Activated T-cell treated with anti-CD3 and anti-CD28 coated beads, Interleukin-2, amount 50 U/mL, for 4 hours (primary cell): Measurements from ENCODE around the gene KLHL5. TPM values are rescaled to one million over a fixed set of nuclear protein-coding genes. Genes with fewer than 3 reads are reported as not detected.
"Not testable (repeated sequence)": the region's sequence is repeated elsewhere in the genome, so short reads cannot be mapped to it uniquely, and the experiment has no call there.

Source experiments
- ATAC-seq, 2 donors: fragments of 200-7000 bp; cut with Tn5 transposase; one replicate each; pipeline ENCODE4 v1.10.0; 2021
- DNase-seq: peaks from one replicate; pipeline ENCODE4 v3.0.0-alpha.2; 2020
- H3K27me3 Mint-ChIP-seq: one replicate; pipeline ENCODE4 v1.8.0; 2021; ENCODE audit warnings: low read depth, mixed read lengths
- H3K36me3 Mint-ChIP-seq: one replicate; pipeline ENCODE4 v1.8.0; 2022; ENCODE audit warnings: mixed read lengths; ENCODE audit not compliant: insufficient read depth
- H3K4me1 Mint-ChIP-seq: one replicate; pipeline ENCODE4 v1.8.0; 2021; ENCODE audit warnings: low read depth, mixed read lengths
- H3K4me3 Mint-ChIP-seq: one replicate; pipeline ENCODE4 v1.8.0; 2021; ENCODE audit warnings: mild to moderate bottlenecking, moderate library complexity, mixed read lengths
- H3K9me3 Mint-ChIP-seq: one replicate; pipeline ENCODE4 v1.8.0; 2021; ENCODE audit warnings: mixed read lengths
- total RNA-seq, 3 donors: library from RNA; stranded (reverse); gene quantifications; one replicate each; pipeline ENCODE4 v1.2.1, GENCODE V29; 2021

Gene KLHL5
- total RNA-seq, 3 donors from 2014 or later = 8.9 to 12.7 (median 11.3) TPM

GRCh38 chr4:39138227-39138626 lies 76.2 kb downstream of the KLHL5 start:
- not testable (repeated sequence) for H3K4me3 Mint-ChIP-seq, DNase-seq, ATAC-seq, H3K36me3 Mint-ChIP-seq, H3K4me1 Mint-ChIP-seq, H3K27me3 Mint-ChIP-seq, H3K9me3 Mint-ChIP-seq

DNA sequence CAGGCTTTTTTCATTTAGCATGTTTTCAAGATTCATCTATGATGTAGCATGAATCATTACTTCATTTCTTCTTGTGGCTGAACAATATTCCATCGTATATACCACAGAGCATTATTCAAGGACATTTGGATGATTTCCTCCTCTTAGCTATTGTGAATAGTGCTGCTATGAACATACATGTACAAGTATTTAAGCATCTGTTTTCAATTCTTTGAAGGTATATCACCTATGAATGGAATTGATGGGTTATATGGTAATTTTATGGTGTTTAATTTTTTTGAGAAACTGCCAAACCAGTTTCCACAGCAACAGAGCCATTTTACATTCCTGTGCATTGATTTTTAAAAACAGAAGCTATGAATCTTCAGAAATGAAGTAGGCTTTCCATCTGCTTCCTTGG lies 84.2 kb downstream of the KLHL5 start:
- H3K27me3 Mint-ChIP-seq = no peaks in the 10 kb centered on the region
- DNase-seq (no peak), ATAC-seq (no peak)
- H3K4me3 Mint-ChIP-seq = no peak overlapping the region
- no peaks in the 10 kb centered on the region for H3K9me3 Mint-ChIP-seq
- H3K4me1 Mint-ChIP-seq = no peaks in the 10 kb centered on the region
- peaks cover 2% of the 10 kb centered on the region for H3K36me3 Mint-ChIP-seq

DNA sequence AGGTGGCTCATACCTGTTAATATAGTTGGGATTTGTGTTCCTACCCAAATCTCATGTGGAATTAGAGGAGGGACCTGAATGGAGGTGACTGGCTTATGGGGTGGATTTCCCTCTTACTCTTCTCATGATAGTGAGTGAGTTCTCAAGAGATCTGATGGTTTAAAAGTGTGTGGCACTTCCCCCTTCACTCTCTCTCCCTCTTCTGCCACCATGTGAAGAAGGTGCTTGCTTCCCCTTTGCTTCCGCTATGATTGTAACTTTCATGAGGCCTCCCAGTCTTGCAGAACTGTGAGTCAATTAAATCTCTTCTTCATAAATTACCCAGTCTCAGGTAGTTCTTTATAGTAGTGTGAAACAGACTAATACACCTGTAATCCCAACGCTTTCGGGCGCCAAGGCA lies 92.0 kb downstream of the KLHL5 start:
- H3K27me3 Mint-ChIP-seq = no peaks in the 10 kb centered on the region
- DNase-seq (no peak), ATAC-seq (no peak)
- no peaks in the 10 kb centered on the region for H3K36me3 Mint-ChIP-seq
- no peak overlapping the region for H3K4me3 Mint-ChIP-seq
- no peaks in the 10 kb centered on the region for H3K4me1 Mint-ChIP-seq
- H3K9me3 Mint-ChIP-seq = no peaks in the 10 kb centered on the region

DNA sequence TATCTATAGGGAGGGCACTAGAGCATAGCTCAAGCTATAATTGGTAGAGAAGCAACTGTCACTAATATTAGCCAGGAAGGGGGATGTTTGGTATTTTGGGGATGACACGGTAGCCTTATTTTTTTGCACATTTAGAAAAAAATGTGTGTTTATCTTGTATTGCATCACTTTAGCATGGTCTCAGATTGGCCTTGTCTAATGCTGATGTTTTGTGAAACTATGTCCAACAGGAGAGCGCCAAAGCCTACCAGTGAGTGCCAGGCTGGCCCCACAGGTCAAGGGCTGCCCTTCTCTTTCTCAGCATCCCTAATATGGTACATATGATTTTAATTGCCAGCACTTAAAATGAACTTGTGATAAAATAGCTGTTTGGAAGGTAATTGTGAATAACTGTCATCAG lies 95.5 kb downstream of the KLHL5 start:
- H3K36me3 Mint-ChIP-seq = no peaks in the 10 kb centered on the region
- no peak for DNase-seq

DNA sequence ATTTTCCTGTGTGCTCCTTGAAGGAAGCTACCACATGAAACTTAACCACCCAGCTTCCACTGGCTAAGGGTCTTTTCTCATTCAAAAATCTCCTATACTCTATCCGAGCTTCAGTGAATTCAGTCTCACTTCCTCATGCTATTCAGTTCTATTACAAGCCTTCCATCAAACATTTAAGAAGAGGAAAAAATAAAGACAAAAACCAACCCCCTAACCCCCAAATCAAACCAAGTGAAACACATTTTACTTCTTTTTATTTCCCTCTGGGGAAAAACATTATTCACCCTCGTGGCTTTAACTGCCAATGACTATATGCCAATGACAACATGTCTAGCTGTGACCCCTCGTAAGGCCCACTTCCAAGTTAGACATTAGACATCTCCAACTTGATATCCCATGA lies 104.1 kb downstream of the KLHL5 start:
- Mint-ChIP-seq H3K27me3 (peaks cover 2% of the 10 kb centered on the region), H3K36me3 (no peaks in the 10 kb centered on the region), H3K4me3 (no peak overlapping the region), H3K4me1 (no peaks in the 10 kb centered on the region), H3K9me3 (peaks cover 5% of the 10 kb centered on the region)
- DNase-seq (no peak), ATAC-seq (no peak)

More for the DNA sequence above, 95.5 kb downstream of the KLHL5 start:
- H3K4me1 Mint-ChIP-seq = no peaks in the 10 kb centered on the region
- H3K27me3 Mint-ChIP-seq = no peaks in the 10 kb centered on the region
- H3K9me3 Mint-ChIP-seq = no peaks in the 10 kb centered on the region
- no peak for ATAC-seq
- no peak overlapping the region for H3K4me3 Mint-ChIP-seq

DNA sequence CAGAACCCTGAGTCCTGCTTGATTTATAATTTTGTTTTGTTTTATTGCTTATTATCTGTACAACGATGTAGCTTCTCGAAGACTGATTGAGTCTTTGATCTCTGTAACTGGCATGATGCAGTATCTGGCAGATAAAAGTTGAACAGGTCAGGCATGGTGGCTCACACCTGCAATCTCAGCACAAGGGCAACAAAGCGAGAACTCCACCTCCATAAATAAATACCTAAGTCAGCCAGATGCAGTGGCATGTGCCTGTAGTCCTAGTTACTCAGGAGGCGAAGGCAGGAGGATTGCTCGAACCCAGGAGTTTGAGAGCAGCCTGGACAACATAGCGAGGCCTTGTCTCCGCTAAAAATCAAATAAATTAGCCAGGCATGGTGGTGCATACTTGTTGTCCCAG lies 104.6 kb downstream of the KLHL5 start:
- H3K4me1 Mint-ChIP-seq = no peaks in the 10 kb centered on the region
- H3K27me3 Mint-ChIP-seq = peaks cover 2% of the 10 kb centered on the region
- no peak for ATAC-seq
- H3K4me3 Mint-ChIP-seq = no peak overlapping the region
- H3K9me3 Mint-ChIP-seq = peaks cover 5% of the 10 kb centered on the region
- DNase-seq = no peak
- H3K36me3 Mint-ChIP-seq = no peaks in the 10 kb centered on the region

DNA sequence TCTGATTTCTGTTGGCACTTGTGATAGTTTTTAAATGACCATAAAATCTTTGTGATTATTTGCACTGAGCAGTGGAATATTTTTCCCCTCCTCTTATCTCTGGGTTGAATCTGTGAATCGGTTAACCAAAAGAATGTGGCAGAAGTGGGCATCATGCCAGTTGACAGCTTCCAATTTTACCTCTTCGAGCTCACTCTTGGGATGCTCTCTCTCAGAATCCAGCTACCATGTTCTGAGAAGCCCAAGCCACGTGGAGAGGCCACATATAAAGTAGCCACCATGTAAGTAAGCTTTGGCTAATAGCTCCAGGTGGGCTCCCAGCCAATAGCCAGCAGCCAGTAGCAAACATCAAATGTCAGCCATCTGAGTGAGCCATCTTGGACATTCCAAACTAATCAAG lies 107.4 kb downstream of the KLHL5 start:
- H3K36me3 Mint-ChIP-seq = no peaks in the 10 kb centered on the region
- no peaks in the 10 kb centered on the region for H3K4me1 Mint-ChIP-seq
- ATAC-seq (no peak), DNase-seq (no peak)
- no peaks in the 10 kb centered on the region for H3K27me3 Mint-ChIP-seq
- peaks cover 5% of the 10 kb centered on the region for H3K9me3 Mint-ChIP-seq
- H3K4me3 Mint-ChIP-seq = no peak overlapping the region

- Mint-ChIP-seq H3K4me1 (no peaks in the 10 kb centered on the region), H3K4me3 (no peak overlapping the region), H3K27me3 (no peaks in the 10 kb centered on the region), H3K9me3 (peaks cover 5% of the 10 kb centered on the region), H3K36me3 (no peaks in the 10 kb centered on the region)
- DNase-seq (no peak), ATAC-seq (no peak)
Measured at GRCh38 chr4:39170301-39170700, 108.3 kb downstream of the KLHL5 start.

Other genes with a start within 250 kb of the KLHL5 start
- gene TLR6, start 205.4 kb upstream of the KLHL5 start, total RNA-seq = 1 to 10 TPM in 1 of 3 donors, under 1 TPM in 2; 0.73 to 1.9 (median 0.95) TPM
- gene FAM114A1, start 194.4 kb upstream of the KLHL5 start, total RNA-seq = under 1 TPM; 0.24 to 0.34 (median 0.25) TPM
- gene TMEM156, start 29.8 kb upstream of the KLHL5 start, total RNA-seq = 1 to 10 TPM; 4.1 to 5.3 (median 4.9) TPM
- gene WDR19, start 120.3 kb downstream of the KLHL5 start, total RNA-seq = 10 to 100 TPM in 2 of 3 donors, 1 to 10 TPM in 1; 9.3 to 13.4 (median 10.0) TPM